GM18505 (cell line): ENCODE measurements around the gene NAV1.

Source experiments
- ATAC-seq: cut with Tn5 transposase; IDR thresholded peaks from one replicate; pipeline ENCODE4 v1.9.1; 2021; ENCODE audit not compliant: unreplicated experiment
- POLR2A ChIP-seq: IDR thresholded peaks from 4 replicates; pipeline ENCODE4 v1.6.1; 2011; ENCODE audit warnings: borderline replicate concordance; ENCODE audit not compliant: insufficient read depth, insufficient read length; ENCODE audit errors: extremely low read depth

NAV1 gene

DNA sequence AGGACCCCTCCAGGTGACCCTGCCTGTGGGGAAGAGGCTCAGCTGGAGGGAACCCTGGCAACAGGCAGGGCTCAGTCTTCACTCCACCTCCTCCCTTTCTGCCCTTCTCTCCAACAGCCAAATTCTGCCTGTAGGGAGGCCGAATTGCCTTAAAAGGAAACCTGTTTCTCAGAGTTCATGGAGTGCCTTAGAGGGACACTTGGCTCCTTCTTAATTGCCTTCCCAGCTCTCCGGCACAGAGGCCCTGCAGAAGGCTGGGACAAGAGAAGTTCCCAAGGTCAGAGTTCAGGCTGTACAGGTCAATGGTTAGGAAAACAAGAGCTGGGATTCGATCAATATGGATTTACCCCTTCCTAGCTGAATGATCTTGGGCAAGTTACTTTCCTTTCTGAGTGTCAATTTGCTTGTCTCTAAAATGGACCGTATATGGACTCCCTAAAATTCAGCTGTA, 38.2 kb upstream of the NAV1 start:
- TF ChIP-seq POLR2A: no peak
- ATAC-seq: no peak

DNA sequence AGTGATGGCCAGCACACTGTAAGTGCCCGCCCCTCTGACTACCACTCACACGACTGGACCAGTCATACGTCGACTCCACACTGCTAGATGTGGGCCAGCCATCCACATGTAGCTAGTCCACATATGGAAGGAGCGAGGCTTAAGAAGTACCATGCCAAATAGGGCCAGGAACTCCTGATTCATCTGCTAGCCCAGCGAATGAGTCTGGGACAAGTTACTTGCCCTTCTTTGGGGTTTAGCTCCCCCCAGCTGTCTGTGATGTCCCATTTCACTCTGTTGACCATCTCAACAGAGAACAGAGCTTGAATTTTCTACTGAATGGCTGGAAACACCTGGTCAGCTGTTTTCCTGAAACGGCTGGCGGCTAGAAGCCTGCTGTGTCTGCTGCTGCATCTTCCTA, 37.8 kb upstream of the NAV1 start:
- no peak for ATAC-seq

DNA sequence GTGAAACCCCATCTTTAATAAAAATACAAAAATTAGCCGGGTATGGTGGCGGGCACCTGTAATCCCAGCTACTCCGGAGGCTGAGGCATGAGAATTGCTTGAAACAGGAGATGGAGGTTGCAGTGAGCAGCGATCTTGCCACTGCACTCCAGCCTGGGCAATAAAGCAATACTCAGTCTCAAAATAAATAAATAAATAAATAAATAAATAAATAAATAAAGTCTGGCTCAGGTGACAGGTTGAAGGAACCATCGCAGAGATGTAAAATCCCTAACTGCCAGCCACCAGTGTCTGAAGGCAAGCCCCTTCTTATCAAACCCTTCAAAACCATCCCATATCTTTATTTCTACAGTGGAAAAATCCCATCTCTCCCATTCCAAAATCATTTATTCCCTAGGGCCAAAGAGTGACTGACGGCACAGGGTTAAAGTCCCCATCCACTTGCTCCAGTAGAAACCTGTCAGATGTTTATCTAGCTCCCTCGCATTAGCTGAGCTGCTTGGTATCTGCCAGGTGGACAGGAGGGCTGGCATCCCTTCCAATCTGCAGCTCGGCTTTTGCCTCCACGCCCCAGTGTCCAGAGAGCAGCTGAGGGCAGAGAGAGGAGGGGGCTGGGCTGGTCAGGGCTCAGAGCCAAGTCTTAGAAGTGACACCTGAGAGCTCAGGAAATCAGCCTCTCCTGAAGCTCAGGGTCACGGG, 37.0 kb upstream of the NAV1 start:
- no peak for TF ChIP-seq POLR2A
- no peak for ATAC-seq

More for the DNA sequence above, 37.8 kb upstream of the NAV1 start:
- TF ChIP-seq POLR2A: no peak

DNA sequence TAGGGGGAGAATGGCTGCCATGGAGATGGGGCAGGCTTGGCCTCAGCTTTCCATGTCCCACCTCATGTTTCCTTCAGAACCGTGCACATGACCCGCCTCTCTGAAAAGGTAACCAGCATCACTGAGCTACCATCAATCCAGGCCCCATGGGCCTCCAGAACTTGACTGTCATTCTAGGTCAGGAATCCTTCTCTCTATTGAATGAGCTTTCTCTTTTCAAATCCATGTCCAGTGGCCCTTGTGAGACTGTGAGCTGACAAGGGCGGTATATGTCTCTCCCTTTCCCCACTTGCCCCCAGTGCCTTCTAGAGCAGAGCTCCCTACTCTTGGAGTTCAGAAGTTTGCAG, 36.4 kb upstream of the NAV1 start:
- no peak for ATAC-seq
- TF ChIP-seq POLR2A: no peak

- TF ChIP-seq POLR2A: no peak
- ATAC-seq: no peak
These were observed 35.3 kb upstream of the NAV1 start for GRCh38 chr1:201503397-201504176.

- ATAC-seq: no peak
- TF ChIP-seq POLR2A: no peak
These were observed 34.7 kb upstream of the NAV1 start for GRCh38 chr1:201504179-201504631.

DNA sequence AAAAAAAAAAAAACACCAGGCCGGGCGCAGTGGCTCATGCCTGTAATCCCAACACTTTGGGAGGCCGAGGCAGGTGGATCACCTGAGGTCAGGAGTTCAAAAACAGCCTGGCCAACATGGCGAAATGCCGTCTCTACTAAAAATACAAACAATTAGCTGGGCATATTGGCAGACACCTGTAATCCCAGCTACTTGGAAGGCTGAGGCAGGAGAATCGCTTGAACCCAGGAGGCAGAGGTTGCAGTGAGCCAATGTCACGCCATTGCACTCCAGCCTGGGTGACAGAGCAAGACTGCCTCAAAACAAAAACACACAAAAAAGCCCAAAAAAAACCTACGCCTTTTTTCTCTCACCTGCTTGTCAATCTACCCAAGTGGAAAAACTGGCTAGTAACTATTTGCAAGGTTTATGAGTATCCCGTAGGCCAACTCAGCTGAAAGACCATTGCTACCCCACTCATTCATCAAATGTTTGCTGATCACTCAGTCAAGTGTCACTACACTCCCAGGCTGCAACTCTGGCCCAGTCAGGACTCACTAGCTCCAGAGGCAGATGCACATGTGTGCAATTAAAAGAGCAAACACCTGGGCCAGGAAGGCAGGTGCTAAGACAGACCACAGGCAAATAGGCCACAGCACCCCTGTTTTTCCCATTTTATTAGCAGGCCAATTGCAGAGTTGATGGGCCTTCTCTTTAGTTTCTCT, 34.0 kb upstream of the NAV1 start:
- no peak for ATAC-seq

DNA sequence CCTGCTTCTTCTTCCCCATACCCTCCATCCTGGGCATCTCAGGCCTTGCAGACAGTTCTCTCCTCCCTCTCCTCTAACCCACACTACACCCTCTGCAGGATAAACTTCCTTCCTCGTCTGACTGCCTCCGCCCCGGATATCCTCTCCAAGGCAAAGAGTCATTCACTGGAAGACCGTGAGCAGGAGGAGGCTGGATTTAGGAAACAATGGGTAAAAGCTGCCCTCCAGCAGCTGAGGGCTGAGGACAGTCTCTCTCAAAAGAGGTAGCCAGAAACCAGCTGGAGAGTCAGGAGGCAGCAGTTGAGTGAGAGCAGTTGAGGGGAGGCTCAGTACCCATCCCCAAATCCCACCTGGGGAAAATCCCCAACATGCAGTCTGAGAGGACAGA, 33.4 kb upstream of the NAV1 start:
- no peak for ATAC-seq
- TF ChIP-seq POLR2A: no peak

More for the DNA sequence above, 34.0 kb upstream of the NAV1 start:
- no peak for TF ChIP-seq POLR2A

GRCh38 chr1:201506092-201506491, 32.8 kb upstream of the NAV1 start:
- no peak for ATAC-seq
- TF ChIP-seq POLR2A: no peak

DNA sequence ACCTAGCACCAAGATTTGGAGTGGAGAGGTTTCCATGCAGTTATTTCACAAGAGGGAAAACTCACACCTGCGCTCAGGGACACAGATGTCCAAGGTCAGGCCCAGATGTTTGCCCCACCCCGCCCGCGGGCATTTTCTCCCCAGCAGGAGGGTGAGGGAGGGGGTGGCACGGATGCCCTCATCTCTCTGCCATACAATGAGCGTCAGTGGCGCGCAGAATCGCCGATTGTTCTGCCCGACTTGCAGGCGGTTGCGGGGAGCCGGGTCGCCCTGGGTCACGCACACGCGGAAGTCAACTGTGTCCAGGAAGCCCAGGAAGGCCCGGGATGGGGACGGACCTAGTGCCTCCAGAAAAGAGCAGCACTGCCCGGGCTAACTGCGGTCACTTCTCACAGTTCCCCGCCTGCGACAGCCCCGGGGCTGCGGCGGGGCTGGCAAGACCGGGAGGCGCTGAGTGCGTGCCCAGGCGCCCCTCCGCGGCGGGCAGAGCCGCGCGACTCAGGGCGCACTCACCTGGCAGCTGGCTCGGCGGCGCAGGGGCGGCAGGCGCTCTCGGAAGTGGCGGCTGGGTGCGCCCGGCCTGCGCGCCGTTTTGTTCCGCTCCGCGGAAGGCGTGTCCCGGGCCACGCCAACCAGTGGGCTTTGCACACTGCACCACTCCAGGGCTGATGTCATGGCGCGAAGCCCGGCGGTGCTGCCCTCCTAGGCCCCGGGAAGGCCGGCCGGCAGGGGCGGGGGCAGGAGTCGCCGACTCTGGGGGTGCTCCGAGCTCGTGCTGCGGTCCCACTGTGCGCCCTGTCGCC, 32.2 kb upstream of the NAV1 start, which contains the start of gene CSRP1:
Gene CSRP1 (minus strand): TSS at position 567 of the 803 bp plus-strand sequence. CDS start 10,820 bp downstream, outside the sequence.
- peak; percentile 89 for TF ChIP-seq POLR2A
- ATAC-seq: peak; percentile 90

- no peak for TF ChIP-seq POLR2A
- no peak for ATAC-seq
These were observed 31.6 kb upstream of the NAV1 start for GRCh38 chr1:201507360-201507675.

DNA sequence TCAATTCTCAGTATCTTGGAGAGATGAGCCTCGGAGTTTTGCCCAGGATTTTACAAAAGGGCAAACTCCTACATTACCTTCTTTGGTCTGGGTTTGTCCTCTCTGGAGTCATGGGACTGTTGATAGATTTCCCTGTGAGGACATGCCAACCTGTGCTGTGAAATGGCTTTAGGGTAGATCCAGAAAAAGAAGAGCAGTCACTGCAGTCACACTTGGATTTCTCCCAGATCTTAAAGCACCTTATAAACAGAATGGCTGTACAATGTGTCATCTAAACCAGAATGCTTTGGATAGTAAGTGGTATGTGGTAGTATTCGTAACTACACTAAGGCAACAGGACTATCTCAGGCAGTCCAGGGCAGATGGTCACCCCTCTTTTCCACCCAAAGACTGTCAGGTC, 30.1 kb upstream of the NAV1 start:
- TF ChIP-seq POLR2A: no peak
- ATAC-seq: no peak

GRCh38 chr1:201509601-201510374, 29.1 kb upstream of the NAV1 start:
- TF ChIP-seq POLR2A: no peak
- ATAC-seq: no peak

GRCh38 chr1:201510734-201511133, 28.2 kb upstream of the NAV1 start:
- no peak for ATAC-seq
- TF ChIP-seq POLR2A: no peak
